GM19463 (cell line): Measurements from ENCODE around the gene MAPT.

Experiments
- ATAC-seq: cut with Tn5 transposase; IDR thresholded peaks from one replicate; pipeline ENCODE4 v1.9.1; 2021; ENCODE audit warnings: mild to moderate bottlenecking, moderate library complexity; ENCODE audit not compliant: unreplicated experiment

MAPT gene

DNA sequence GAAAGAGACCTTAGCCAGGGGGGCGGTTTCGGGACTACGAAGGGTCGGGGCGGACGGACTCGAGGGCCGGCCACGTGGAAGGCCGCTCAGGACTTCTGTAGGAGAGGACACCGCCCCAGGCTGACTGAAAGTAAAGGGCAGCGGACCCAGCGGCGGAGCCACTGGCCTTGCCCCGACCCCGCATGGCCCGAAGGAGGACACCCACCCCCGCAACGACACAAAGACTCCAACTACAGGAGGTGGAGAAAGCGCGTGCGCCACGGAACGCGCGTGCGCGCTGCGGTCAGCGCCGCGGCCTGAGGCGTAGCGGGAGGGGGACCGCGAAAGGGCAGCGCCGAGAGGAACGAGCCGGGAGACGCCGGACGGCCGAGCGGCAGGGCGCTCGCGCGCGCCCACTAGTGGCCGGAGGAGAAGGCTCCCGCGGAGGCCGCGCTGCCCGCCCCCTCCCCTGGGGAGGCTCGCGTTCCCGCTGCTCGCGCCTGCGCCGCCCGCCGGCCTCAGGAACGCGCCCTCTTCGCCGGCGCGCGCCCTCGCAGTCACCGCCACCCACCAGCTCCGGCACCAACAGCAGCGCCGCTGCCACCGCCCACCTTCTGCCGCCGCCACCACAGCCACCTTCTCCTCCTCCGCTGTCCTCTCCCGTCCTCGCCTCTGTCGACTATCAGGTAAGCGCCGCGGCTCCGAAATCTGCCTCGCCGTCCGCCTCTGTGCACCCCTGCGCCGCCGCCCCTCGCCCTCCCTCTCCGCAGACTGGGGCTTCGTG is at the start of gene MAPT:
TSS of gene MAPT (plus strand) at position 533 of the 763 bp plus-strand sequence. CDS start 67,784 bp downstream, outside the sequence.
- ATAC-seq, result peak; percentile 83

GRCh38 chr17:45844695-45845375 is 49.5 kb upstream of the MAPT start, which contains the start of gene SPPL2C:
Gene SPPL2C, plus strand, starts transcription at chr17:45844881. Its CDS starts 26 bp downstream, at chr17:45844907.
- ATAC-seq, result no peak

DNA sequence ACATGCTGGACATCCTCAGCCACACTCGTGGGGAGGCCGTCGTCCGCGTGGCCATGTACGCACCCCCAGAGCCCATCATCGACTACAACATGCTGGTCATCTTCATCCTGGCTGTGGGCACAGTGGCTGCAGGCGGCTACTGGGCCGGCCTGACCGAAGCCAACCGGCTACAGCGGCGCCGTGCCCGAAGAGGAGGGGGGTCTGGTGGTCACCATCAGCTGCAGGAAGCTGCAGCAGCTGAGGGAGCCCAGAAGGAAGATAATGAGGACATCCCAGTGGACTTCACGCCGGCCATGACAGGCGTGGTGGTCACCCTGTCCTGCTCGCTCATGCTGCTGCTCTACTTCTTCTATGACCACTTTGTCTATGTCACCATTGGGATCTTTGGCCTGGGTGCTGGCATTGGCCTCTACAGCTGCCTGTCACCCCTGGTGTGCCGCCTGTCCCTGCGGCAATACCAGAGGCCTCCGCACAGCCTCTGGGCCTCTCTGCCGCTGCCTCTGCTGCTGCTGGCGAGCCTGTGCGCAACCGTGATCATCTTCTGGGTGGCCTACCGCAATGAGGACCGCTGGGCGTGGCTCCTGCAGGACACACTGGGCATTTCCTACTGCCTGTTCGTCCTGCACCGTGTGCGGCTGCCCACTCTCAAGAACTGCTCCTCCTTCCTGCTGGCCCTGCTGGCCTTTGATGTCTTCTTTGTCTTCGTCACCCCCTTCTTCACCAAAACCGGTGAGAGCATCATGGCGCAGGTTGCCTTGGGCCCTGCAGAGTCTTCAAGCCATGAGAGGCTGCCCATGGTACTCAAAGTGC is 48.8 kb upstream of the MAPT start:
- no peak for ATAC-seq

GRCh38 chr17:45846223-45846622 is 48.1 kb upstream of the MAPT start:
- no peak for ATAC-seq

- no peak for ATAC-seq
These were observed 47.7 kb upstream of the MAPT start for GRCh38 chr17:45846646-45847045.

DNA sequence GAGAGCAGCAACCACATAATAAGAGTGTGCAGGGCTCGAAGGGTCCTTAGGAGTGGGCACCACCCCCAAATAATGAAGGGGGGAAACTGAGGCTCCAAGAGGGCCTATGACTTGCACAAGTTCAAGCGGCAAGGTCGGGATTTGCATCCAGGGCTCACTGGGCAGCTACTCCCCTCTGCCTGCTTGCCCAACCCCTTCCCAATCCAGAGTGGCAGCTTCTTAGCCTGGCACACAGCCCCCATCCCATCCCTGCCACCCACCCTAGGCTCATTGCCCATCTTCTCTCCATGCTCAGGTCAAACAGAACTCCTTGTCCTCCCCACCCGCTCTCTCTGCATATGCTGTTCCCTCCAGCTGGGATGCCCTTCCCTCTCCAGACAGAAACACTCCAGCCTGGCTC is 47.3 kb upstream of the MAPT start:
- no peak for ATAC-seq

- ATAC-seq, result no peak
These were observed 46.6 kb upstream of the MAPT start for GRCh38 chr17:45847747-45848146.

- no peak for ATAC-seq
These were observed 45.9 kb upstream of the MAPT start for GRCh38 chr17:45848405-45848804.

GRCh38 chr17:45848868-45849535 is 45.4 kb upstream of the MAPT start:
- ATAC-seq, result no peak

DNA sequence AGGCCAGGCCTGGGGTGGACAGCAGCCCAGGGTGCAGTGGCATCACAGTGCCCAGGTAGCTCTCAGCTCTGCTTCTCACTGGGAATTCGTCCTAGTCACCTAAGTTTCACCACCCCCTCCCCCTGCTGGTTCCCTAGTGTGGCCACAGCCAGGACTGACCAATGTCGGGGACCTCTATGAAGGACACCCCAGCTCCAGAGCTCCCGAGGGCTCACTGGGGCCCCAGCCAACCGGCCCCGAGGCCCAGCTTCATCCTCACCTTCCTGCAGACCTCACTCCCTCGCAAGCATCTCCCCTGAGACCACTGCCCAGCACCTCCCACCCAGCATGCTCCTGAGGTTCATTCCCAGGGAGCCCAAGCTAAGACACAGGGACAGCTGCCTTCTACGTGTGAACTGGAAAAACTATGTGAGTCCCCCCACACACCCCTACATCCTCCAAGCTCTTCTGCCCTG is 44.8 kb upstream of the MAPT start:
- ATAC-seq, result no peak

DNA sequence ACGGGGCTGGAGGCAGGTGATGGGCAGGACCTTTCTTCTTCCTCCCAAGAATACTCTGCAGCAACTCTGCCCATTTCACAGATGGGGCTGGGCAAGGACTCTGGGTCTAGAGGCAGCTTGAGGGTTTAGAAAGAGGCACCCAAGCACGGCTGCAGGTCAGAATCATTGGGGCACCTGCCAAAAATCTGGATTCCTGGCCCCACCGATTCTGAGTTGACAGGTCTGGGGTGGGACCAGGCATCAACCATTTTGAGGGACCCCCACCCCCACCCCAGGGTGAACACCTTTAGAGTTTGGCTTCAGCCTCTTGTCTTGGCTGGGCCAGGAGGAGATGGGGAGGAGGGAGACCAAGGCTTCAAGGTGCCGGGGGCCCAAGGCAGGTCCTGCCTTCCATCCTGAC is 44.3 kb upstream of the MAPT start:
- ATAC-seq, result no peak

GRCh38 chr17:45850468-45850867 is 43.9 kb upstream of the MAPT start:
- no peak for ATAC-seq

GRCh38 chr17:45851022-45851421 is 43.3 kb upstream of the MAPT start:
- ATAC-seq, result no peak

DNA sequence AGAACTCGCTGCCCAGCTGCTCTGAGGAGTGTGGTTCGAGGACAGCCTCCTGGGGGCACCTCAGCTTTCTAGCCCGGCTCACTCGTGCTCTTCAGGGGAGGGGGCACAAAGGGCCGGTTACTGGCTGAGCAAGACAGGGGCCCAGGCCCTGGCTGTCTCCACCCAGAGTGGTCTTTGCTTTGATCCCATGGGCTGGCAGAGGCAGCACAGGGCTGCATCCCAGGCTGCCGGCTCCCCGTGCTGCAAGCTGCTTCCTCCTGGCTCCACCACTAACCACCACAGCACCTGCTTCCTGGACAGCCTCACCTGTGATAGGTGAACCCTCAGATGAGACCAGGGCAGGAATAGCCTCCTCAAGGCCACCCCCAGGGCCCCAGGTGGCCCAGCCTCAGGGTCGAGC is 42.9 kb upstream of the MAPT start:
- no peak for ATAC-seq

- no peak for ATAC-seq
These were observed 42.5 kb upstream of the MAPT start for GRCh38 chr17:45851873-45852272.

DNA sequence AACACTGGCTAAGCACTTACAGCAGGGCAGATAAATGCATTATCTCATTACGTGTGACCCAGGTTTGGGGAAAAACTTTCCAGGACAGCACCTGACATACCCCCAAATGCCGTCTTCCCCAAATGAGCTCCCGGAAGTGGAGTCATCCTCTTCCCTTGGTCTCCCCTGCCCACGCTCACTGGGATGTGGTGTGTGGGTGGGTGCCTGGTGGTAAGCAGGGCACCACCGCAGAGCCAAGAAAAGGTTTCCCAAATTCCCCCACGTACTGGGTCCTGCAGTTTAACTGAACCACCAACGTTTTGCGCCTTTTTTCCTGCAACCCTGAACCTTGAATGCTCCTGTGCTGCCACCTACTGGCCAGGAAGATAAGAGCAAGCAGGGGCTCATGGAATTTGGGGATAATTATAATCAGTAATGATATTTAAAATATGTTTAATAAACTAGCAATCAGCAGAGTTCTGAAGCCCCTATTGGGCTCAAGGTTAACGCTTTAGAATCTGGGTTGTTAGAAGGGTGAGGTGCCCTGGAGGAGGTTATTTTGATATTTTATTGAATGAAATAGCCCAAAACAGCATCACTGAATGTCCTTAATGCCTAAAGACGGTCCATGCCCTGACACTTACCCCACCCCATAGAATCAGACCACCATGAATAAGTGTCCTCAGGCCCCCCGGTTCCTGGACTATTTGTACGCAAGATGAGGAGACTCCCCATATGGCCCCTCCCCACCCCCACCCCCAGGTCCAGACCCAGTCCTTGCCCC is 41.6 kb upstream of the MAPT start:
- ATAC-seq, result no peak

- ATAC-seq, result no peak
These were observed 40.1 kb upstream of the MAPT start for GRCh38 chr17:45854209-45854608.

DNA sequence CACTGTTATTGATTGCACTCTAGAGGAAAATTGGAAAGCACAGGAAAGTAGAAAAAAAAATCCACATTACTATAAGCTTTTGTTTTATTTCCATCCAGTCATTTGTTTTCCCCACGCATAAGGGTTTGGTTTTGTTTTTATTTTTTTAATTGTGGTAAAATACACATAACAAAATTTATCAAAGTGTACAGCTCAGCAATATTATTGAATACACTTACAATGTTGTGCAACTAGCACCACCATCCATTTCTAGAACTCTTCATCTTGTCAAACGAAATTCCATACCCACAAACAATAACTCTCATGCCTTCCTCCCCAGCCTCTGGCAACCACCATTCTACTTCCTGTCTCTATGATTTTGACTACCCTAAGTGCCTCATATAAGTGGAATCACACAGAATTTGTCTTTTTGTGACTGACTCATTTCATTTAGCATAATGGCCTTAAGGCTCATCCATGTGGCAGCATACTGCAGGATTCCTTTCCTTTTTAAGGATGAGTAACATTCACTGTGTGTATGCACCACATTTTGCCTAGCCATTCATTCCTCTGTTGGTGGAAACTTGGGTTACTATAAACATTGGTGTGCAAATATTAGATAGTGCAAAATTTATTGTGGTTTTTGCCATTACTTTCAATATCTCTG is 38.5 kb upstream of the MAPT start:
- no peak for ATAC-seq

GRCh38 chr17:45857977-45858708 is 36.2 kb upstream of the MAPT start:
- no peak for ATAC-seq
